Activated effector memory CD4-positive, alpha-beta T cell treated with Interleukin-2 at 50 U/mL for 16 hours (primary cell): ENCODE data around the gene HDAC4.
A peak's percentile ranks its signal among the peaks of the same experiment; 100 is the strongest.

Source experiments
- DNase-seq: peaks from one replicate; pipeline ENCODE4 v3.0.0-alpha.2; 2020

HDAC4 gene

DNA sequence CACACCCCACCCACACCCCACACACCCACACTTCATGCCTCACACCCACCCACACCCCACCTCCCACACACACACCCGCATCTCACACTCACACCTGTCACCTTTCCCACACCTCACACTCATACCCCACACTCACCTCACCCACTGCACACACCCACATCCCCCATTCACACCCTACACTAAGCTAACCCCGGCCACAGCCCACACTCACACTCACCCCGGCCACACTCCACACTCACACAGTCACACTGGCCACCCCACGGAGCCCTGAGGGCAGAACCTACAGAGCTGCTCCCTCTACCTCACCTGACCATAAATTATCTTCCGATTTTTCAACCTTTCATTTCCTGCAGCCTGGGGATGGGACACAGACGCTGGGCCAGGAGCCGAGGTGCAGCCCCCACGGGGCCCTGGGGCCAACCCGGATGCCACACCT is 241.3 kb downstream of the HDAC4 start:
- no peak for DNase-seq

DNA sequence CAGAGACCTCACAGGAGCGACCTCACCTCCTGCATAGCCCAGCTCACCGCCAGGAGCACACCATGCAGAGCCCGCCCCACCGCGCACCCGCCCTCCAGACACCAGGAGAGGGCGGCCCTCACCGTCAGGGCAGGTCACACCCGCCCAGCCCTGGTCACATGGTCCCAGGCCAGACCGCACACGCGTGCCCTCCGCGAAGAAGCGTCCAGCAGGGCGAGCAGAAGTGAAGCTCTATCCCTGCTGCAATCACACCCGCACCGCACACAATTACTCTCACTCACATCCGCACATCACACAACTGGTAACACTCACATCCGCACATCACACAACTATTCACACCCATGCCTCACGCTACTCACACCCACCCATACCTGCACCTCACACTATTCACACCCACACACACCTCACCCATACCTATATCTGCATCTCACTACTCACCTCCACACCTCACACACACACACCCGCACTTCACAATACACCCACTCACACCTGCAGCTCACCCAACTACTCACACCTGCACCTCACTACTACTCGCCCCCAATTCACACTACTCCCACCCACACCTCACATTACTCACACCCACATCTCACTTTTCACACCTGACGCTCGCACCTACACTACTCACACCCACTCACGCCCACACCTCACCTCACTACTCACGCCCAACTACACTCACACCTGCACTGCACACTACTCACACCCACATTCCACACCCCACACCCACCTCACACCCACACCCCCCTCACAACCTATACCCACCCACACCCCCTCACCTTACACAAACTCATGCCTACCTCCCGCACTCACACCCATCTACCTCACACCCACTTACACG is 242.0 kb downstream of the HDAC4 start:
- no peak for DNase-seq

DNA sequence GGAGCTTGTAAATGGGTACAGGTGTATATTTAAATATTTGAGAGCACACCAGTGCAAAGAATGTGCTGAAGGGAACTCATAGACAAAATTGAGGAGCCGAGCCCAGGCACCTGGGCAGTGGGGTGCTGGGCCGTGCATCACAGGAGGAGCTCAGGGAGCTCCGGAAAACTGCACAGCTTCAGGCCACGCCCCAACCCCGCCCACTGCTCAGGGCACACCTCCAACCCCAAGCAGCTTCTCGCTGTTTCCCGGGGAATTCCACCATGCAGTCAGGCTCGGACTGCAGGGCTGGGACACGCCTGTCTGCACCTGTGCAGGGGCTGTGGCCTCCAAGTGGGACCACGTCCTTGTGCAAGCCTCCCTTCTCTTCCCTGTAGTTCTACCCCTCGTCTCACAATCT is 243.0 kb downstream of the HDAC4 start:
- no peak for DNase-seq

DNA sequence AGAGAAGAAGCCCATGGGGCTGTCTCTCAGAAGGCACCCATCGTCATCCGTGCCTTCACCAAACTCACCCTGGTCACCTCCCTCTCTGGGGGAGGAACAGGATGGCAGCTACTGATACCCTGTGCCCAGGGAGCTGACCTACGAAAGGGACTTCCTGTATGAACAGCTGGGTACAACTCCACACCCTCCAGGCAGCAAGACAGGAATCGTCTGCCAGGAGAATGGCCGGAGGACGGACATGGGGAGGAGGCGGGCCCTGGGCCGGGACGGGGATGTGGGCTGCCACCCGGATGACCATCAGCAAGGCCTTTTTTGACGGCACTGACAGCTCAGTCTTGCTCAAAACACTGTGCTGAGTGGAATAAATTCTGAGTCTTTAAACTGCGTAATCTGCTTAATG is 243.6 kb downstream of the HDAC4 start:
- DNase-seq: no peak

DNA sequence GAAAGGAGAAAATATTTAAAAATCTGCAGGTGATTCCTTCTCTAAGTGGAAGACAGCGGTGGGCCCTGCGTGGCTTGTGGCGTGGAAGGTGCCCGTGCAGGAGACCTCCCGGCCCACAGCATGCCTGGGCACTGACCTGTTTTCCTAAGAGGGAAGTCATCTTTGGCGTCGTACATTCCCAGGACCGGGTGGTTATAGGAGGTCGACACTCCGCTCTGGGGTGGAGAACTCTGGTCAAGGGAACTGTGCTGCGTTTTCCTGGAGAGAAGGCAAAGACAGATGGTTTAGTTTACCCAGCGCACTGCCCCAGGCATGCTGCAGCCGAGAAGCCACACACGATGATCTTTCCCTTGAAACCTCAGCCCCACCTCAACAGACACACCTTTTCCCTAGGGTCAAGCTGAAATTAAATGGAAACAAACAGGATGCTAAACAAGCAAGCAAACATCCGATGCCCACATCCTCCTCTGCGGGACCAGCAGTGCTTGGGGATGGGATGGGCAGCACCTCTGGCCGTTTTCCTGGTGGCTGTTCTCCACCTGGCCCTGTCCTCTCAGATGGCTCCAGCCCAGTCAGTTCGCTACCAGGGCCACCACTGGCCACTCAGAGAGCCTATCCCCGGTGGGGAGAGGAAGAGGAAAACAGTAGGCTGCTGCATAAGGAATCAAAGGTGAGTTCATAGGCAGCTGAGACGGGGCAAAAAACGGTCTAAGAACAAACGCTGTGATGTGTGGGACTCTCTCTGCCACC is 244.1 kb downstream of the HDAC4 start:
- no peak for DNase-seq

DNA sequence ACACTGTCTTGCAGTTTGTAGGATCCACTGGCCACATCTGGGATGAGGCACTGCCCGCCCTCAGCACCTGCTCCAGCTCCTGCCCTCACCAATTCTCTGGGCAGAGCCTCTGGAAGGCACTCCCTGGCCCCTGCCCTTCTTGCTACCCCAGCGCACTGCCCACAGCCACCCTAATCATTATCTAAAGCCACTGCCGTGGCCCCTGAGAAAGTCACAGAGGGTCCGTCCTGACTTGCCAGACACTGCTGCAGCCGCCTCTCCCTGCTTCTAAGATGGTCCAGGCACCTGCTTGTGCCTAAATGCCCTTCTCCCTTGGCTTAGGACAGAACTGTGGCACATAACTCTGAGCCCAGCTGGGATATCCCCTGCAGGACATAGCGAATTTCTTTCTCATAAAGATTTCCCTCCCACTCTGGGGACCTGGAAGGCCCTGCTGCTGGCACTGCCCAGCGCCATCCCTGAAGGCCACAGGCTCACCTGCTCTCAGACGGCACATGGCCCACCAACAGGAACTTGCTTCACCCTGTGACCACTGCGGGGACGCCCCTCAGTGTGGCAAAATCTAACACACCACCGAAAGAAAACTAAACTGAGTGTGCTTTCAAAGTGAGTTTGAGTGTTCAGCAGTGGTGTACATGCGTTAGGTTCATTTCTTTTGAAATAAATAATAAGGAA is 244.9 kb downstream of the HDAC4 start:
- DNase-seq: no peak

DNA sequence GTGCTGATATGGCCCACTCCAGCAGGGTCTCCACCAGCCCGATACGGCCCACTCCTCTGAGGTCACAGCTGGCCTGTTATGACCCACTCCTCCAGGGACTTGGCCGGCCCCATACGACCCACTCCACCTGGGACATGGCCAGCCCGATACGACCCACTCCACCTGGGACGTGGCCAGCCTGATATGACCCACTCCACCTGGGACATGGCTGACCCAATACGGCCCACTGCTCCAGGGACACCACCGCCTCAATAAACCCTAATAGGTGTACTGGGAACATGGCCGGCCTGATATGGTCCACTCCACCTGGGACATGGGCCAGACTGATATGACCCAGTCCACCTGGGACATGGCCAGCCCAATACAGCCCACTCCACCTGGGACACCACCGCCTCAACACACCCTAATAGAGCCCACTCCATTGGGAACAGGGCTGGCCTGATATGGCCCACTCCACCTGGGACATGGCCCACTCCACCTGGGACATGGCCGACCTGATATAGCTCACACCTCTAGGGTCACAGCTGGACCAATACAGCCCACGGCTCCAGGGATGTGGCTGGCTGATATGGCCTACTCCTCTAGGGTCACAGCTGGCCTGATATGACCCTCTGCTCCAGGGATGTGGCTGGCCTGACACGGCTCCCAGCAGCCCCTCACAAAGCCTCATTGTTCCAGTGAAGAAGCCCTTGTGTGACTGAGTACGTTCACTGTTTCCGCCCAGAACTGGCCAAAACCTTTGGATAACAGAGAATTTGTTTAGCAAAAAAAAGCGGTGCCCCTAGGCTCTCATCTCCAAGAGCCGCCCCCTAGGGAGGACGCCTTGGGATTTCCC is 245.6 kb downstream of the HDAC4 start:
- DNase-seq: no peak

DNA sequence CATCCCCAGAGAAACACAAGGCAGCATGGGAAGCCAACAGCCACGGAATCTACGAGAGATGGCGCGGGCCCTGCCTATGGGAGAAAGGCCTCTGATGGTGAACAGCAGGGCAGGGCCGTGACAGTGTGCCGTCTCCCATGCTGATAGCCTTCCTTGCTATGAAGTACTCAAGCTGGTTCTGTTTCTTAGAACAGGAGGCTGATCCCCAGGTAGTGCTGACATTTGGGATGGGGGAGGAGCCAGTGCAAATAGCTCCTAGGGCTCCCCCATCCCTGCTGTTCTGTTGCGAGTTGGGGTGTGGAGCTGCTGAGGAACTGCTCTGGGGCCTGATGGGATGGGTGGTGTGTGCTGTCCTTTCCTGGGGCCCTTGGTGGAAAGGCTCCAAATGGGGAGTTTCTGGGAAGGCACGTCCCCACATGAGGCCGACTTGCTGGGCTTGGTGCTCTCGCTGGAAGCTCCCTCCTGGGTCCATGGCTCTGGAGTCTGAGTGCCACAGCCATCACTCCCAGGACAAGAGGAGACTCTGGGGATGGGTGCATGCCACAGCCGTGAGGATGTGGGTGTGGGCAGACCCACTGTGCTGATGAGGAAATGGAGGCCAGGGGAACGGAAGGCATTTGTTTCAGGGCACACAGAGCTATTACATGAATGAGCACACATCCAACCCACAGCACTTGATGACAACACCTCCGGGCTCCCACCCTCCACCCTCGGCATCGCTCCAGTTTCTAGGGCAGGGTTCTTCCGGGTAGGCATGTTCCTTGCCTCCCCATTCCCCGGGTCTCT is 246.8 kb downstream of the HDAC4 start:
- DNase-seq: no peak

DNA sequence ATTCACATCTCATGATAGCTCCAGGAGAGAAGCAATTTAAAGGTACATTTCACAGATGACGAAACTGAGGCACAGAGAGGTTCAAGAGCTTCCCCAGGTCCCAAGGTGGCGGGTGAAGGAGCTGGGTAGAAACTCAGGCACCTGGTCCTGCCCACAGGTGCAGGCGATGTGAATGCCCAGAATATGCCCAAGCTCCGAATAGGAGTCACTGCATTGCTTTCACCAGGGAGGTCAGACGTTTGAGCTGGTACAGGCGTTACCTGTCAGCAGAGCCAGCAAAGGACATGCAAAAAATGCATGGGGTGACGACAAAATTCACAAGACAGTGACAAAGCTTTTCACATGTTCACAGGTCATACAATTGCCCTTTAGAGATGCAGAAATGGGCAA is 247.9 kb downstream of the HDAC4 start:
- DNase-seq: no peak

DNA sequence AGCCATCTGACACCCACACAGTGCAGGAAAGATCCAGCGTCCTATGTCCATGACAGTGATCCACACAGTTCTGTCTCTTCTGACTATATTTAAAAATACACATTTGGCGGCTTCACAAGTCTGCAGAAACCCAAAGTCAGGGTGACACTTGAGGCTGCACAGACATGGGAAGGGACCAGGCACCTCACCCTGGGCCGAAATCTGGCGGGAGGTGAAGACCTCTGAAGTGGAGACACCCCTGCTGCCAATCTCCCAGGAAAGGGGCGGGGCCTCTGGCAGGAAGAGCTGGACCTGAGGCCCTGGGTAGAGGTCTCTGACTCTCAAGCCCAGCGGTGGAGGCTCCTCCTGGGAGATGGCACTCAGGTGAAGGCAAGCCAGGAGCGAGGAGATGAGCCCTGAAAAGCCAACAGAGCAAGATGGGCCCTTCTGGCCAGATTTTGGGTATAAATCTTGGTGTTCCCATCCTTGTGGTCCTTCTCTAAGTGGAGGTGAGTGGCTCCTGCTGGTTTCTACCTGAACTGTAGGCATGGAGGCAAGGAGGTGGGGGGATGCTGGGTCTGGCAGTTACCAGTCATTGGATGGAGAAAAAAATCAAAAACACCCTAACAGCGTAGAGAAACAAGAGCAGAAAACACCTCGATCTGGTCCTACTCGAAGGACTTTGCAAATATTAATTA is 248.4 kb downstream of the HDAC4 start:
- DNase-seq: no peak

DNA sequence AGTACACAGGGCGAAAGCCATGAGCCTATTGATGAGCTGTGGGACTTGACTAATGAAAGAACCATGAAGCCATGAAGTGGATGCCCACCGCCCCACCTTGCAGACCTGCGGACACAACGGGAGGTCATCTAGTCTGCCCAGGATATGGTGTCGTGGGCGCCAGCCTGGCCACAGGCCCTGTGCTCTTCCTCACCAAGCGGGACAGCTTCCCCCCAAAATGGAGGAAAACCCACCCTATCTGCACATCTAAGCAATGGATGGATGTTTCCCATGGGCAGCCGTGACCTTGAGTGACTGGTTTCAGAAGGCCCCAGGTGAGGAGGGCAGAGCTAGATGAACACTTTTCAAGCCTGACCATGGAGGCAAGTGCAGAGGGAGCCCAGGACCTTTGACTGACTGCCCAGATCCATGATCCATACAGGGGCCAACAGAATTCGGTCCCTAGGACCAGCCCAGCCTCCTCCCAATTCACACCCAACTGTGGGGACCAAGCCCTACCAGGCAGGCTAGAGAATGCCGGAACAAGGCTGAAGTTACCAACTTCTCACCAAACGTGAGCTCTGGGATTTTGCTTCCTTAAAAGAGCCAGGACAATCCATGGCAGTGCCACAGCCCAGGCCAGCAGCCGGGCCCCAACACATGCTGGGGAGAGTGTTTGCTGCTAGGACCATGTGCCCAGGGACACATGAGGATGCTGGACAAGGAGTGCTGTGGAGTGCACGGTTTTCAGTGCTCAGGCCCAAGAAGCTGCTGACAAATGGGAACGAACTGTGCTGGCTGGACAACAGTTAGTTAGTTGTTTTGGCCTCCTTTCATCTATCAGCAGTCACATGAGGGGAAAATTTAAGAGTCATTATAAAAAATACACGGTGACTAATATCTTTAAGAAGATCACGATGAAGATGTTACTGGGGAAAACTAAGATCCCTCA is 249.4 kb downstream of the HDAC4 start:
- DNase-seq: no peak

DNA sequence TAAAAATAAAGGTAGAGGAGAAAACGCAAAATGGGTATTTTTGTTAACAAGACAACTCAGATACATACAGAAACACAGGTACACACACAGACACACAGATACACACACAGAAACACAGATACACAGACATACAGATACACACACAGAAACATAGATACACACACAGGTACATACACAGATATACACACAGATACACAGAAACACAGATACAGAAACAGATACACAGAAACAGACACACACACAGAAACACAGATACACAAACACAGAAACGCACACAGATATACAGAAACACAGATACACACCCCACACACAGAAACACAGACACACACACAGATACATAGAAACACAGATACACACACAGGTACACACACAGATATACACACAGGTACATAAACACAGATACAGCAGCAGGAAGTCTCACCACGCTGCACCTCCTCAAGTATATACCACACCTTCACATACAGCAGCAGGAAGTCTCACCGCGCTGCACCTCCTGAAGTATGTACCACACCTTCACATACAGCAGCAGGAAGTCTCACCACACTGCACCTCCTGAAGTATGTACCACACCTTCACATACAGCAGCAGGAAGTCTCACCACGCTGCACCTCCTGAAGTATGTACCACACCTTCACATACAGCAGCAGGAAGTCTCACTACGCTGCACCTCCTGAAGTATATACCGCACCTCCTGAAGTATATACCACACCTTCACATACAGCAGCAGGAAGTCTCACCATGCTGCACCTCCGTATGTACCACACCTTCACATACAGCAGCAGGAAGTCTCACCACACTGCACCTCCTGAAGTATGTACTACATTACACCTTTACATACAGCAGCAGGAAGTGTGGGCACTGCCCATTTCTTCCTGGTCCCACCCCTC is 250.5 kb downstream of the HDAC4 start:
- DNase-seq: peak; percentile 28

DNA sequence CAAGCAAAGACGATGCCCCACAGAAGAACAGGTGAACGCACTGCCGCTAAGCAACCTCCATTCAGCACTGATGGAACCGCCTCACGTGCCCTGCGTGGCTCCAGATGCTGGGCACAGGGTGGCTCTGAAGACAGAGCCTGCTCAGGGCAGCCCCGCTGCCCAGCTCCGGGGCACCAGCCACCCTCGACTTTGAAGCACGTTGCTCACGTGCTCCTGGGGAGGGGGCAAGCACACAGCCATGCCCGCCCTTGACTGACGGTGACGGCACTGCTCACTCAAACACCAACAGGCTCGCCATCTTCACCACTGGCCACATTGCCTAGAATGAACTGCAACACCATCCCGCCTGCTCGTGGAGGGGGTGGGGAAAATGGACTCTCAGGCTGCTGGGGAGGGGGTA is 251.3 kb downstream of the HDAC4 start:
- no peak for DNase-seq

DNA sequence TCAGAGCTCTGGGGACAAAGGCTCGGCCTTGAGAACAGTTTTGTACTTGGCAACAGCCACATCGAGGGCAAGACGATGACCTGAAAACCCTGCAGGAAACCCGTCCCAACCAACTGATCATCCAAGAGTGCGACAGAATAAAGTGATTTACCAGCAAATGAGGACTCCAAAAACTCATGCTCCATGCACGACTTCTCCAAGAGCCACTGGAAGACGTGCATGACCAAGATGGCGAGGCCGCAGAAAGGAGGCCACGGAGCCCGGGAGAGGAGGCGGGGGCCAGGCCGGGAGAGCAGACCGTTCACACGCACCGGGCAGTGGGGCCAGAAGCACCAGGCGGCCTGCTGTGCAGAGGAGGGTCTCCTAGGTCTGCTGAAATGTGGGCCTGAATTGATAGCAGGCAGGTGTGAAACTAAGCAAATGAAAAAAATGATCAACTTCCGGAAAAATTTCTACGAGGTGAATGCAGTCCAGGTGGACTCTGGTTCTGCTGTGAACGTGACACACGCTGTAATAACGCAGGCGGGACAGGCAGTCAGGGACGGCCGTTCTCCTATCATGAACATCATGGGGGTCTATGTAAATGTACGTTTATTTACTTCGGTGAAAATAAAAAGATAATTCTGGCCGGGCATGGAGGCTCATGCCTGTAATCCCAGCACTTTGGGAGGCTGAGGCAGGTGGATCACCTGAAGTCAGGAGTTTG is 252.2 kb downstream of the HDAC4 start:
- no peak for DNase-seq

DNA sequence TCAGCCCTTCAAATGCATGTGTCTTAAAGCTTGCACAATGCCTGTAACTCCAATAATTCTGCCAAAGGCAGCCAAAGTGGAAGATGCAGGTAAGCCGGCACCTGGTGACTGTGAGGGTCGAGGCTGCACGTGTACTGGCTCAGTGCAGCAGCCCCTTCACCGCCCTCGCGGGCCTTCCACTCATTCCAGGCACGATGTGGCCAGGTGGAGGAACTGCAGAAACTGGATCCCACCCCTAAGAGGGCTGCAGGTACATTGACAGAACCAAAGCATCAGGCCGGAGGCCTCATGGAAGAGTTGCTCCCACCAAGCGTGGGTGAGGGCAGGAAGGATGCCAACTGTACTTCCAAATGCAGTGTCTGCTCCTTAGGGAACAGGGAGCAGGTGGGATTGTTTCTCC is 253.4 kb downstream of the HDAC4 start:
- no peak for DNase-seq

DNA sequence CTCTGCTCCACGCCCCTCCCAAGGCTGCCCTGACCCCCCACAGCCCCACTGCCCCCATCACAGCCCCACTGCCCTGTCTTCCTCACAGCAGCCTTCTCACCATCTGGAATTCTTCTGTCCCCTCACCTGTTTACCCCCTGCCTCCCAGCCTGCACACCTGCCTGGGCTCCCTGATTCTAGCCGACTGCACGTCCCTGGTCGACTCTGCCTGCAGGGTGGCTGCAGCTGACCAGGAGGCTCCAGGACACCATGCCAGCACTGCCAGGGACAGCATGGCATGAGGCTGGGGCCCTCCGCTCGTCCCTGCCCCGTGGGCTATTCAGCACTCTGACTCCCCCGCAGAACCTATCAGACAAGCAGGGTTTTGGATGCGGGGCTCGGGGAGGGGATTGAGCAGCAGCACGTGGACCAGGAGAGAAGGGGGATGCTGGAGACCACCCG is 254.1 kb downstream of the HDAC4 start:
- no peak for DNase-seq

DNA sequence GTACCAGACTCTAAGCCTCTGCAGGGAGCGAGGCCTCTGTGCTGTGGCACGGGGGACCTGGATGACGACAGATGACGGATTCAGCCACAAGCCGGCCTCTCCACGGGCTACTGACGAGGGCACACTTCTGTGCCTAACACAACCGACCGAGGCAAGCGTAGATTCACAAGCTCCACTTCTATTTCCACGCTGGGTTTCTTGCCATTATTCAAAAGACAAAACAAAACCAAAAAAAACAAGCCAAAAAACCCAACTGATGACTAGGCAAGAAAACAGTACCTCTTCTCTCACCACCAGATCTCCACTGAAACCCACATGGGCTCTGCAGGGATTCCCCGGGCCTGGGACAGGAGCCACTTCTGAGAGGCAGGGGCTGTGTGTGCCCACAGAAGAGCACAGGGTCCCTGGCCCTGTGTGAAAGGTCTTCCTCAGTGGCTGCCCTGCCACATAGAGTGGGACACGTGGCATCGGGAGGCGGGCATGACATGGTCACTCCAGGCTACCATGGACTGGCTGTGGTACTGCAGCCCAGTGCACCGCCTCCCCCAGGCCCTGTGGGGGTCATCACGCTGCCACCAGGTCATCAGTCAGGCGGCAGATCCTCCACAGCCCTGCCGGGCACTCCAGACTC is 254.7 kb downstream of the HDAC4 start:
- DNase-seq: no peak

DNA sequence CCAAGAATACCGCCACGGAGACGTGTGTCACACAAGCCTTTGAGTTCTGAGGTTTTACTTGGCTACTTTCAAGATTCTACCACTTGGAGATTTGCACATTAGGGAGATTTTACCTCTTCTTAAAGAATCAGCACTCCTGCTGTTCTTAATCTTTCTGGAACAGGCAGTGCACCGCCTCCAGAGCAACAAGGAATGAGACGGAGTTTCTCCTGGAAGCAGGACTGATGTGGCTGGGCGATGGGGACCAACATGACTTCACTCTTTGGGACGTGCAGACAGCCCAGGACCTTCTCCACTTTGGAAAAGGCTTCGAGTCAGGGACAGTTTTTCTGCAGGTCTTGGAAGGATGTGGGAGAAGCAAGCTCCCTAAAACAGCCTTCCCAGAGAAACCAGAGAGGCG is 255.2 kb downstream of the HDAC4 start:
- no peak for DNase-seq
